CD4-positive, alpha-beta T cell (primary cell): Measurements from ENCODE around the gene RNF26. TPM values are rescaled to one million over a fixed set of nuclear protein-coding genes. Genes with fewer than 3 reads are reported as not detected.

ENCODE experiments used
- ATAC-seq: fragments of 200-7000 bp; cut with Tn5 transposase; one replicate; pipeline ENCODE4 v1.10.0; 2022; ENCODE audit warnings: mild to moderate bottlenecking; ENCODE audit not compliant: poor library complexity
- CTCF ChIA-PET: fragments of 350-600 bp; sonication (Branson Sonifier 250); formaldehyde crosslinking; loops from one replicate; lab custom pipeline; 2021; ENCODE audit warnings: antibody characterized with exemption, inconsistent platforms; lab: Charles Lee
- POLR2A ChIA-PET: fragments of 350-600 bp; sonication (Branson Sonifier 250); formaldehyde crosslinking; loops from one replicate; lab custom pipeline; 2021; ENCODE audit warnings: antibody characterized with exemption, inconsistent platforms; lab: Charles Lee
- DNase-seq, 14 experiments: peaks; one replicate each; pipeline ENCODE4 v3.0.0-alpha.2; 2013 to 2020; ENCODE audit warnings: mixed read lengths in 2 of 14
- H3K27ac ChIP-seq, 2 donors: one replicate each; pipeline versions ENCODE4 v1.5.1 to v1.7.0; 2013; ENCODE audit warnings: low read length in 2 of 2, low read depth in 1 of 2, mild to moderate bottlenecking in 1 of 2
- H3K27me3 ChIP-seq, 2 experiments: 1 replicate in 1 of 2; 2 replicates in 1 of 2; pipeline versions ENCODE4 v1.6.1 to v1.7.0; 2013; ENCODE audit warnings: low read length in 2 of 2, control low read depth in 1 of 2, mild to moderate bottlenecking in 1 of 2, moderate library complexity in 1 of 2; ENCODE audit not compliant: insufficient read depth in 2 of 2, control insufficient read depth in 1 of 2
- H3K36me3 ChIP-seq: one replicate; pipeline ENCODE4 v1.6.1; 2013; ENCODE audit warnings: low read length, control low read depth; ENCODE audit not compliant: insufficient read depth
- H3K4me1 ChIP-seq: one replicate; pipeline ENCODE4 v1.6.1; 2013; ENCODE audit warnings: low read length, control low read depth; ENCODE audit not compliant: insufficient read depth
- H3K4me3 ChIP-seq: one replicate; pipeline ENCODE4 v1.5.1; 2013; ENCODE audit warnings: mild to moderate bottlenecking, low read length, moderate library complexity
- H3K9me3 ChIP-seq, 2 experiments: 1 replicate in 1 of 2; 2 replicates in 1 of 2; pipeline versions ENCODE4 v1.6.1 to v1.7.0; 2013; ENCODE audit warnings: low read length in 2 of 2, mild to moderate bottlenecking in 2 of 2, control low read depth in 1 of 2, moderate library complexity in 1 of 2; ENCODE audit not compliant: control insufficient read depth in 1 of 2, insufficient read depth in 1 of 2
- H3K27ac Mint-ChIP-seq: one replicate; pipeline ENCODE4 v1.8.0; 2020; ENCODE audit warnings: mixed read lengths
- H3K27me3 Mint-ChIP-seq: one replicate; pipeline ENCODE4 v1.8.0; 2021; ENCODE audit warnings: mixed read lengths
- H3K36me3 Mint-ChIP-seq: one replicate; pipeline ENCODE4 v1.8.0; 2021; ENCODE audit warnings: low read depth, mixed read lengths
- H3K4me1 Mint-ChIP-seq: one replicate; pipeline ENCODE4 v1.8.0; 2021; ENCODE audit warnings: low read depth, mixed read lengths
- H3K4me3 Mint-ChIP-seq: one replicate; pipeline ENCODE4 v1.8.0; 2020; ENCODE audit warnings: mild to moderate bottlenecking, mixed read lengths
- H3K9me3 Mint-ChIP-seq: one replicate; pipeline ENCODE4 v1.8.0; 2020; ENCODE audit warnings: mixed read lengths
- intact Hi-C, 2 experiments: fragments of 100-400 bp; cut with DNase I in 1 of 2; cut with micrococcal nuclease in 1 of 2; formaldehyde crosslinking; loops; one replicate each; pipeline versions ENCODE4 v1.15.1 to v1.9.0; 2023 to 2025; cut with DNase I, micrococcal nuclease
- total RNA-seq, 174 experiments: library from RNA in 2 of 174; stranded (reverse) in 2 of 174; gene quantifications; one replicate each; pipeline ENCODE4 v1.2.3 and lab custom pipeline; 2021 to 2026
- TF ChIP-seq, protein P1 (sequence below): fragments of 200-600 bp; IDR thresholded peaks from one replicate; pipeline ENCODE4 v1.8.0; 2022; ENCODE audit warnings: antibody characterized with exemption, mild to moderate bottlenecking

RNF26 gene
- total RNA-seq, 2 experiments from 2014 or later, result 18.3 to 20.5 TPM

- Mint-ChIP-seq H3K27me3 (peaks cover 81% of the 10 kb centered on the region), H3K4me3 (no peak overlapping the region), H3K9me3 (no peaks in the 10 kb centered on the region), H3K36me3 (no peaks in the 10 kb centered on the region), H3K27ac (no peak overlapping the region), H3K4me1 (peaks cover 8% of the 10 kb centered on the region)
- Histone ChIP-seq H3K4me3 (no peak overlapping the region), H3K9me3 (no peaks in the 10 kb centered on the region), H3K27me3 (peaks cover 44 to 58% of the 10 kb centered on the region in 2 experiments), H3K4me1 (peaks cover 22% of the 10 kb centered on the region), H3K27ac (no peak overlapping the region), H3K36me3 (no peaks in the 10 kb centered on the region)
- POLR2A ChIA-PET, result no interaction called here
- no peak for ATAC-seq
- DNase-seq, result no peak
- CTCF ChIA-PET, result interaction anchor here (3.6 kb wide), 1 partner anchor 11 kb away, joined by 20 read pairs; no protein-coding TSS in a partner anchor
- TF ChIP-seq, protein P1, sequence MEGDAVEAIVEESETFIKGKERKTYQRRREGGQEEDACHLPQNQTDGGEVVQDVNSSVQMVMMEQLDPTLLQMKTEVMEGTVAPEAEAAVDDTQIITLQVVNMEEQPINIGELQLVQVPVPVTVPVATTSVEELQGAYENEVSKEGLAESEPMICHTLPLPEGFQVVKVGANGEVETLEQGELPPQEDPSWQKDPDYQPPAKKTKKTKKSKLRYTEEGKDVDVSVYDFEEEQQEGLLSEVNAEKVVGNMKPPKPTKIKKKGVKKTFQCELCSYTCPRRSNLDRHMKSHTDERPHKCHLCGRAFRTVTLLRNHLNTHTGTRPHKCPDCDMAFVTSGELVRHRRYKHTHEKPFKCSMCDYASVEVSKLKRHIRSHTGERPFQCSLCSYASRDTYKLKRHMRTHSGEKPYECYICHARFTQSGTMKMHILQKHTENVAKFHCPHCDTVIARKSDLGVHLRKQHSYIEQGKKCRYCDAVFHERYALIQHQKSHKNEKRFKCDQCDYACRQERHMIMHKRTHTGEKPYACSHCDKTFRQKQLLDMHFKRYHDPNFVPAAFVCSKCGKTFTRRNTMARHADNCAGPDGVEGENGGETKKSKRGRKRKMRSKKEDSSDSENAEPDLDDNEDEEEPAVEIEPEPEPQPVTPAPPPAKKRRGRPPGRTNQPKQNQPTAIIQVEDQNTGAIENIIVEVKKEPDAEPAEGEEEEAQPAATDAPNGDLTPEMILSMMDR, result no peak
- intact Hi-C loops, result no loop called here
These were observed 33.4 kb downstream of the RNF26 start for GRCh38 chr11:119367661-119368120.

- intact Hi-C loops, result no loop called here
- ChIA-PET POLR2A (no interaction called here), CTCF (interaction anchor here (0.9 to 3.6 kb wide), 2 partner anchors 12 to 106 kb away, joined by 3 to 20 read pairs; no protein-coding TSS in a partner anchor)
- no peaks in the 10 kb centered on the region for H3K9me3 Mint-ChIP-seq
- TF ChIP-seq, protein P1, result no peak
- ATAC-seq, result no peak
- H3K36me3 ChIP-seq, result no peaks in the 10 kb centered on the region
- peaks cover 17% of the 10 kb centered on the region for H3K4me1 ChIP-seq
- no peak overlapping the region for H3K27ac ChIP-seq
- no peaks in the 10 kb centered on the region for H3K36me3 Mint-ChIP-seq
- H3K4me1 Mint-ChIP-seq, result peaks cover 7% of the 10 kb centered on the region
- peaks cover 41 to 51% of the 10 kb centered on the region in 2 experiments for H3K27me3 ChIP-seq
- no peak overlapping the region for H3K4me3 ChIP-seq
- H3K27ac Mint-ChIP-seq, result no peak overlapping the region
- H3K4me3 Mint-ChIP-seq, result no peak overlapping the region
- peaks cover 76% of the 10 kb centered on the region for H3K27me3 Mint-ChIP-seq
- no peaks in the 10 kb centered on the region for H3K9me3 ChIP-seq
- no peak for DNase-seq
These were observed 34.1 kb downstream of the RNF26 start for GRCh38 chr11:119368121-119369034.

GRCh38 chr11:119369132-119369925 is 35.0 kb downstream of the RNF26 start:
- DNase-seq (no peak), ATAC-seq (no peak)
- intact Hi-C loops, result no loop called here
- TF ChIP-seq, protein P1, result no peak
- Histone ChIP-seq H3K4me3 (no peak overlapping the region), H3K9me3 (no peaks in the 10 kb centered on the region), H3K36me3 (no peaks in the 10 kb centered on the region), H3K4me1 (peaks cover 19% of the 10 kb centered on the region), H3K27me3 (peaks cover 36 to 45% of the 10 kb centered on the region in 2 experiments), H3K27ac (no peak overlapping the region)
- no peaks in the 10 kb centered on the region for H3K9me3 Mint-ChIP-seq
- CTCF ChIA-PET, result interaction anchor here (0.9 to 3.6 kb wide), 2 partner anchors 13 to 105 kb away, joined by 3 to 20 read pairs; no protein-coding TSS in a partner anchor
- POLR2A ChIA-PET, result no interaction called here
- peaks cover 73% of the 10 kb centered on the region for H3K27me3 Mint-ChIP-seq
- peaks cover 7% of the 10 kb centered on the region for H3K4me1 Mint-ChIP-seq
- no peak overlapping the region for H3K27ac Mint-ChIP-seq
- no peak overlapping the region for H3K4me3 Mint-ChIP-seq
- no peaks in the 10 kb centered on the region for H3K36me3 Mint-ChIP-seq
